ENCODE results near the gene TP53TG3E.
"Not testable (repeated sequence)": the region's sequence is repeated elsewhere in the genome, so short reads cannot be mapped to it uniquely, and the experiment has no call there.

The TP53TG3E gene

GRCh38 chr16:33304006-33304405 is at the start of gene TP53TG3E:
TSS of gene TP53TG3E (plus strand) at chr16:33304306. CDS start at chr16:33304374, 68 bp downstream.
- DNase-seq (ENCODE audit: low read depth); H3K4me3 ChIP-seq (replicated peaks; ENCODE audit: low read depth, low read length): not testable (repeated sequence)

- not testable (repeated sequence) for DNase-seq (ENCODE audit: low read depth); H3K4me3 ChIP-seq (replicated peaks; ENCODE audit: low read depth, low read length)
Measured at GRCh38 chr16:33336226-33337012, 32.3 kb downstream of the TP53TG3E start.

- not testable (repeated sequence) for DNase-seq (ENCODE audit: low read depth); H3K4me3 ChIP-seq (replicated peaks; ENCODE audit: low read depth, low read length)
Measured at GRCh38 chr16:33337627-33338542, 33.8 kb downstream of the TP53TG3E start.

GRCh38 chr16:33338543-33338951 is 34.4 kb downstream of the TP53TG3E start:
- not testable (repeated sequence) for DNase-seq (ENCODE audit: low read depth); H3K4me3 ChIP-seq (replicated peaks; ENCODE audit: low read depth, low read length)

GRCh38 chr16:33339093-33340061 is 35.3 kb downstream of the TP53TG3E start:
- DNase-seq (ENCODE audit: low read depth); H3K4me3 ChIP-seq (replicated peaks; ENCODE audit: low read depth, low read length): not testable (repeated sequence)
